Stimulated activated naive CD8-positive, alpha-beta T cell treated with anti-CD3 and anti-CD28 coated beads, Interleukin-15, Interleukin-2, amounts not matched to agents 100 ng/mL and 50 ng/mL, for 24 hours (primary cell): ENCODE measurements around the gene KRT15.
"Not testable (repeated sequence)": the region's sequence is repeated elsewhere in the genome, so short reads cannot be mapped to it uniquely, and the experiment has no call there.

Experiments used
- H3K27ac Mint-ChIP-seq: one replicate; pipeline ENCODE4 v1.8.0; 2021; ENCODE audit warnings: mild to moderate bottlenecking, mixed read lengths
- H3K27me3 Mint-ChIP-seq: one replicate; pipeline ENCODE4 v1.8.0; 2021; ENCODE audit warnings: mixed read lengths
- H3K36me3 Mint-ChIP-seq: one replicate; pipeline ENCODE4 v1.8.0; 2021; ENCODE audit warnings: low read depth, mixed read lengths
- H3K4me1 Mint-ChIP-seq: one replicate; pipeline ENCODE4 v1.8.0; 2021; ENCODE audit warnings: low read depth, mixed read lengths
- H3K4me3 Mint-ChIP-seq: one replicate; pipeline ENCODE4 v1.8.0; 2021; ENCODE audit warnings: mild to moderate bottlenecking, mixed read lengths
- H3K9me3 Mint-ChIP-seq: one replicate; pipeline ENCODE4 v1.8.0; 2021; ENCODE audit warnings: mixed read lengths

KRT15 gene

GRCh38 chr17:41548844-41549595 is 30.3 kb upstream of the KRT15 start:
- Mint-ChIP-seq H3K27ac (no peak overlapping the region), H3K4me3 (peak overlapping the region; percentile 17), H3K36me3 (peaks cover 7% of the 10 kb centered on the region), H3K9me3 (peaks cover 5% of the 10 kb centered on the region), H3K27me3 (peaks cover 17% of the 10 kb centered on the region), H3K4me1 (peaks cover 23% of the 10 kb centered on the region)

DNA sequence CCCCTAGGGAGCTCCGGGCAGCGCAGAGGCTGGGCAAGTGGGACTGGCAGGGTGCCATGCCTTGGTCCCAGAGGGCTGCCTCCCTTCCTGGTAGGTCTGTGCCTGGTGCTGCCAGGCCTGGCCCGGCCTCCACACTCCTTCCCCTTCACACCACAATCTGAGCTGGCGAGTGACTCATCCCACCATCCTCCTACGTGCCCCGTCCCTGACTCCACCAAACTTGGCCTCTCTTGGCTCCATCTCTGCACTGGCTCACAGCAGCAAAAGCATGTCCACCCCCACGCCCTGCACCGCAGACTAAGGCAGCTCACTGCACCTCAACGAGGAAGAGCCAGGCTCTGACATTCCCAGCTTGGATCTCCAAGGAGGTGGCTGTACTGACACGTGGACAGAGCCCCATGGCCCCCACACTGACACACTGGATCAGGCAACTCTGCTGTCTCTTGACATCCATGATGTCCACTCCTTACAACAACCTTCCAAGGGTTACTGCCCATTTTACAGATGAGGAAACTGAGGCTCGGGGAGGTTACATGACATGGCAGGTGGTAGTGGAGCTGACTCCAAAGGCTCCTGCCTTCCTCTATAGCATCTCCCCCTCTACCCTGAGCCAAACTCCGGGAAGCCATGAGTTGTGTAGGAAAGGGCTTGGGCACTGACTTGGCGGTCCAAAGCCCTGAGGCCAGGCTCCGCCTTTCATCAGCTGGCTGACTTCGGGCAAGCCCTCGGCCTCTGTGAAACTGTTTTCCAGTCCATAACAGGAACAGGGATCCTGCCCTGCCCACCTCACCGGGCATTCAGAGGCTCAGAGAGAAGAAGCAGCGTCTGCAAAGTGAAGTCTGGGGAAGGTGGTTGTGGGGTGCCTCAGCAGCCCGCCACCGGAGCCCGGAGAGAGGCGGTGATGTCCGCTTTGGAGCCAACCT is 29.5 kb upstream of the KRT15 start:
- Mint-ChIP-seq H3K4me1 (peaks cover 23% of the 10 kb centered on the region), H3K36me3 (peaks cover 7% of the 10 kb centered on the region), H3K4me3 (no peak overlapping the region), H3K9me3 (peaks cover 5% of the 10 kb centered on the region), H3K27me3 (peaks cover 11% of the 10 kb centered on the region), H3K27ac (no peak overlapping the region)

GRCh38 chr17:41547378-41547841 is 28.7 kb upstream of the KRT15 start:
- Mint-ChIP-seq H3K27ac (no peak overlapping the region), H3K4me1 (peaks cover 23% of the 10 kb centered on the region), H3K4me3 (no peak overlapping the region), H3K36me3 (peaks cover 7% of the 10 kb centered on the region), H3K27me3 (peaks cover 10% of the 10 kb centered on the region), H3K9me3 (peaks cover 5% of the 10 kb centered on the region)

- H3K27ac Mint-ChIP-seq: no peak overlapping the region
- H3K4me3 Mint-ChIP-seq: no peak overlapping the region
- peaks cover 10% of the 10 kb centered on the region for H3K27me3 Mint-ChIP-seq
- H3K9me3 Mint-ChIP-seq: peaks cover 5% of the 10 kb centered on the region
- H3K36me3 Mint-ChIP-seq: peaks cover 7% of the 10 kb centered on the region
- peaks cover 23% of the 10 kb centered on the region for H3K4me1 Mint-ChIP-seq
Observed at GRCh38 chr17:41546819-41547218, 28.1 kb upstream of the KRT15 start.

DNA sequence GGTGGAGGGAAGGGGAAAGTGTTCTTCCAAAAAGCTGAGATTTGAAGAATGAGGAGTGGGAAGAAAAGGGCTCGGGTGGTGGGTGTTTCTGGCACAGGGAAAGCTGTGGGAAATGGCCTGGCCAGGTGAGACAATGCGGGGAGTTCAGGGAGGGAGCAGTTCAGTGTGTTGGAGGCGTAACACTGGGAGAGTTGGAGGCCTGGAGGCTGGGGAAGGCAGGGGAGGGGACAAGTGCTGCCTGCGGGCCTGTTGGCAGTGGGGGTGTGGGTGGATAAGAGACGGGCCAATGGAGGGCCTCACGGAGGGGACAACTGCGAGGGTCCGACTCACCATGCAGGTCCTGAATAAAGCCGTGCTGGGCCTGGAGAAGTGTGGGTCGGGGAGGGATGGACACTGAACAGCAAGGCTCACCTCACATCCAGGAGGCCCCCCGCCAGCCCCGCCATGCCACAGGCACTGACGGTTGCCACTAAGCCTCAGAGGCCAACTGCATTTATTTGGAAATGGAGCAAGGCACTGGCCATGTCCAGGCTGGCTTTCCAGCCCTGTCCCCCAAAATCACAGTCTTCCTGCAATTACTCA is 27.2 kb upstream of the KRT15 start:
- peaks cover 23% of the 10 kb centered on the region for H3K4me1 Mint-ChIP-seq
- H3K36me3 Mint-ChIP-seq: peaks cover 7% of the 10 kb centered on the region
- no peak overlapping the region for H3K27ac Mint-ChIP-seq
- H3K27me3 Mint-ChIP-seq: peaks cover 10% of the 10 kb centered on the region
- H3K9me3 Mint-ChIP-seq: peaks cover 5% of the 10 kb centered on the region
- H3K4me3 Mint-ChIP-seq: no peak overlapping the region

GRCh38 chr17:41544935-41545334 is 26.2 kb upstream of the KRT15 start:
- Mint-ChIP-seq H3K9me3 (peaks cover 5% of the 10 kb centered on the region), H3K27ac (no peak overlapping the region), H3K4me1 (peaks cover 23% of the 10 kb centered on the region), H3K36me3 (peaks cover 7% of the 10 kb centered on the region), H3K27me3 (peaks cover 10% of the 10 kb centered on the region), H3K4me3 (no peak overlapping the region)

DNA sequence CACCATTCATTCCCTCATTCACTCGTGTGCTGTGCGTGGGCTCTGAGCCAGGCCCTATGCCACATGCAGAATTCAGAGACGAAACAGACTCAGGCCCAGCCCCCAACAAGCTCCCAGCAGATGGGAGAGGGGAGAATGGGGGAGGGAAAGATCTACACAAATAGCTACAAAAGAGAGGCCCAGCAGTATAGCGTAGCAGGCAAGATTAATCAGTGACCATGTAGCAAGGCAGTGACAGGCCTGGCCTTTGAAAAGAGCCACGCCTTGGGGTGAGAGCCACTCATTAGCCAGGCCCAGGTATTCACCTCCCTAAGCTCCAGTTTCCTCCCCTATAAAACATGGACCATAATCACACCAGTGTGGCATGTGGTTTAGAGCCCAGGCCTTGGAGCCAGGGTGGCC is 25.8 kb upstream of the KRT15 start:
- Mint-ChIP-seq H3K4me3 (no peak overlapping the region), H3K36me3 (peaks cover 7% of the 10 kb centered on the region), H3K9me3 (peaks cover 5% of the 10 kb centered on the region), H3K4me1 (peaks cover 20% of the 10 kb centered on the region), H3K27ac (no peak overlapping the region), H3K27me3 (peaks cover 10% of the 10 kb centered on the region)

- H3K4me1 Mint-ChIP-seq, H3K4me3 Mint-ChIP-seq, H3K27ac Mint-ChIP-seq, H3K9me3 Mint-ChIP-seq, H3K36me3 Mint-ChIP-seq: not testable (repeated sequence)
- peaks cover 10% of the 10 kb centered on the region for H3K27me3 Mint-ChIP-seq
Observed at GRCh38 chr17:41542786-41543185, 24.1 kb upstream of the KRT15 start.

DNA sequence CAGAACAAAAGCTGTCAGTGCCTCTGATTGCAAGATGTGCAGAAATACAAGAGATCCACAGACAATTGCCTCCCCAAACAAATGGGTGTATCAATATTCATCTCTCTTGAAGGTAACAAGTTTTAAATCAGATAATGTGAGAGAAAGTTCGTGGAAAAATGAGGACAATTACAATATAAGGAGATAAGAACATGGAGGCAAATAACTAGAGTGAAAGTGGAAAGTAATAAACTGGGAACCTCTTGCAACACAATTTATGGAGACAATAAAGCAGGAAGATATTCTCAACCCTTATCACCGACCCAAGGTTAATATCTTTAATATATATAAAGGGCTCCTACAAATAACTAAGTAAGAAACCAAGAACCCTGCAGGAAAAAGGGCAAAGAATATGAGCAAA is 23.7 kb upstream of the KRT15 start:
- Mint-ChIP-seq H3K4me1 (no peaks in the 10 kb centered on the region), H3K27ac (no peak overlapping the region), H3K27me3 (peaks cover 12% of the 10 kb centered on the region)

DNA sequence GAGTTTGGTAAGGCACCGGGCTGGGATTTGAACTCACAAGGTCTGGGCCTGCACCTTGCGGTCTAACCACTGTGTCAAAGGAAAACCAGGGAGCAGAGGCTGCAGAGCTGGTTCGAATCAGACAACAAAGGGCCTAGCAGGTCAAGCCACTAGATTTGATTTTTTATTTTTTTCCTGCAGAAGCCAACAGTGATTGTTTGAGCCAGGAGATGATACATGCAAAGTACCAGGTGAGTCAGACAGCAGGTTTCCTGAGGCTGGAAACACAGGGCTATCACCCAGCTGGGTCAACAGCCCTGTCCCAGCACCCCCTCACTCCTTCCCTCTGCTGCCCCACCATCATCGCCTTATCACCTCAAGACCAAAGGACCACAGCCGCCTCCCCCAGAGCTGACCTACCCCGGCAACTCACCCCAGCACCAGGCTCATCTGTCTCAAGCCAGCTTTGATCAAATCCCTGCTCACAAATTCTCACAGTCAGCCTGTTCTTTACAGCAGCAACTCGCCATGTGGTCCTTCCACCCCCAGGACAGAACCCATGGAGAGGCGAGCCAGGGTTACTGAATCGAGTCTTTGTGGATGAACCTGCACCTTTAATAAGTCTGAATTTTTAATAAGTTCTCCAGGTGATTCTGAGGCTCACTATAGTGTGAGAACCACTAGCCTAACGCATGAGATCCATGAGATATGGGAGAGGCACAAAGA is 22.4 kb upstream of the KRT15 start:
- H3K4me3 Mint-ChIP-seq: no peak overlapping the region
- no peaks in the 10 kb centered on the region for H3K9me3 Mint-ChIP-seq
- H3K36me3 Mint-ChIP-seq: no peaks in the 10 kb centered on the region
- no peak overlapping the region for H3K27ac Mint-ChIP-seq
- no peaks in the 10 kb centered on the region for H3K4me1 Mint-ChIP-seq
- H3K27me3 Mint-ChIP-seq: peaks cover 11% of the 10 kb centered on the region

More for the DNA sequence above, 23.7 kb upstream of the KRT15 start:
- H3K4me3 Mint-ChIP-seq: no peak overlapping the region
- H3K9me3 Mint-ChIP-seq: peaks cover 5% of the 10 kb centered on the region
- peaks cover 7% of the 10 kb centered on the region for H3K36me3 Mint-ChIP-seq

- Mint-ChIP-seq H3K4me1 (no peaks in the 10 kb centered on the region), H3K9me3 (no peaks in the 10 kb centered on the region), H3K4me3 (no peak overlapping the region), H3K27me3 (peaks cover 13% of the 10 kb centered on the region), H3K36me3 (no peaks in the 10 kb centered on the region), H3K27ac (no peak overlapping the region)
Observed at GRCh38 chr17:41539979-41540701, 21.4 kb upstream of the KRT15 start.

GRCh38 chr17:41539071-41539492 is 20.4 kb upstream of the KRT15 start:
- Mint-ChIP-seq H3K4me1 (no peaks in the 10 kb centered on the region), H3K4me3 (no peak overlapping the region), H3K27ac (no peak overlapping the region), H3K36me3 (no peaks in the 10 kb centered on the region), H3K27me3 (peaks cover 13% of the 10 kb centered on the region), H3K9me3 (no peaks in the 10 kb centered on the region)

- H3K9me3 Mint-ChIP-seq: no peaks in the 10 kb centered on the region
- no peak overlapping the region for H3K4me3 Mint-ChIP-seq
- no peak overlapping the region for H3K27ac Mint-ChIP-seq
- H3K36me3 Mint-ChIP-seq: no peaks in the 10 kb centered on the region
- H3K4me1 Mint-ChIP-seq: no peaks in the 10 kb centered on the region
- H3K27me3 Mint-ChIP-seq: peaks cover 17% of the 10 kb centered on the region
Observed at GRCh38 chr17:41538565-41538991, 19.9 kb upstream of the KRT15 start.

DNA sequence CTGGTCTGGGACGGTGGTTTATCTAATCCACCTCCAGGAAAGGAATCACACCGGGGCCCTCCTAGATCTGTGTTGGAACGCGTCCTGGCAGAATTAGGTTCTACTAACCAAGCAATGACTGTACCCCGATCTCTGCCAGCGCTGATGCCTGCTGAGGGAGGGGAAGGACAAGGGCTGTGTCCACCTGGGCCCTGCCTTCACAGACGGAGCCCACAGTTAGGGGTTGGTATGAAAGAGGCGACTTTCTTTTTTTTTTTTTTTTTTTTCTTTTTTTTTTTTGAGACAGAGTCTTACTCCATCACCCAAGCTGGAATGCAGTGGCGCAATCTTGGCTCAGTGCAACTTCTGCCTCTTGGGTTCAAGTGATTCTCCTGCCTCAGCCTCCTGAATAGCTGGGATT is 19.3 kb upstream of the KRT15 start:
- peaks cover 17% of the 10 kb centered on the region for H3K27me3 Mint-ChIP-seq
- H3K4me3 Mint-ChIP-seq: no peak overlapping the region
- no peaks in the 10 kb centered on the region for H3K4me1 Mint-ChIP-seq
- no peaks in the 10 kb centered on the region for H3K9me3 Mint-ChIP-seq
- no peak overlapping the region for H3K27ac Mint-ChIP-seq
- no peaks in the 10 kb centered on the region for H3K36me3 Mint-ChIP-seq
